IPS-20b (cell line): ENCODE data around the gene TNIP2.
"Not testable (repeated sequence)": the region's sequence is repeated elsewhere in the genome, so short reads cannot be mapped to it uniquely, and the experiment has no call there.

ENCODE experiments used
- H3K27ac ChIP-seq: one replicate; pipeline ENCODE4 v1.5.1; 2013; ENCODE audit warnings: low read length
- H3K27me3 ChIP-seq: 2 replicates; pipeline ENCODE4 v1.6.1; 2013; ENCODE audit warnings: mild to moderate bottlenecking, low read length, inconsistent platforms; ENCODE audit not compliant: insufficient read depth
- H3K36me3 ChIP-seq: 2 replicates; pipeline ENCODE4 v1.6.1; 2013; ENCODE audit warnings: low read depth, mild to moderate bottlenecking, inconsistent platforms, low read length, moderate library complexity; ENCODE audit not compliant: insufficient read depth
- H3K4me1 ChIP-seq: 2 replicates; pipeline ENCODE4 v1.6.1; 2013; ENCODE audit warnings: mild to moderate bottlenecking, control low read depth, inconsistent platforms, low read length, moderate library complexity; ENCODE audit not compliant: insufficient read depth
- H3K4me3 ChIP-seq: 2 replicates; pipeline ENCODE4 v1.5.1; 2013; ENCODE audit warnings: mild to moderate bottlenecking, low read length, inconsistent platforms
- H3K9ac ChIP-seq: 2 replicates; pipeline ENCODE4 v1.6.1; 2013; ENCODE audit warnings: low read depth, mild to moderate bottlenecking, inconsistent platforms, low read length, moderate library complexity
- H3K9me3 ChIP-seq: 2 replicates; pipeline ENCODE4 v1.6.1; 2013; ENCODE audit warnings: mild to moderate bottlenecking, low read depth, low read length, inconsistent platforms; ENCODE audit not compliant: insufficient read depth

Gene TNIP2

DNA sequence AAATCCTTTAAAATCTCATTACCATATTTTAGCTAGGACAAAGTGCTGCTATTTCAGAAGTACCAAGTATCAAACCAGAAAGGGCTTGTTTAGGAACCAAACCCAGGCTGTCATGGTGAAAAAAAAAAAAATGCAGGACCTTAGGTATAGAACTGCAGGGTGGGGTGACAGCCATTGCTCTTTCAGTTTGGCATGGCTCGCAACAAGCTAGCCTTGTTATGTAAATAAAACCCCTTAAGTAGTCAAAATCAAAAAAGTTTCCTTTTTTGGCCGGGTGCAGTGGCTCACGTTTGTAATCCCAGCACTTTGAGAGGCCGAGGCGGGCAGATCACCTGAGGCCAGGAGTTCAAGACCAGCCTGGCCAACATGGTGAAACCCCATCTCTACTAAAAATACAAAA is 24.5 kb upstream of the TNIP2 start:
- Histone ChIP-seq H3K4me1 (peaks cover 16% of the 10 kb centered on the region; the same call in 1 of the 2 replicates), H3K9ac (peak overlapping the region; percentile 41; the same call in 1 of the 2 replicates), H3K27ac (peak overlapping the region; percentile 31)
- not testable (repeated sequence) for H3K4me3 ChIP-seq, H3K36me3 ChIP-seq, H3K9me3 ChIP-seq, H3K27me3 ChIP-seq

DNA sequence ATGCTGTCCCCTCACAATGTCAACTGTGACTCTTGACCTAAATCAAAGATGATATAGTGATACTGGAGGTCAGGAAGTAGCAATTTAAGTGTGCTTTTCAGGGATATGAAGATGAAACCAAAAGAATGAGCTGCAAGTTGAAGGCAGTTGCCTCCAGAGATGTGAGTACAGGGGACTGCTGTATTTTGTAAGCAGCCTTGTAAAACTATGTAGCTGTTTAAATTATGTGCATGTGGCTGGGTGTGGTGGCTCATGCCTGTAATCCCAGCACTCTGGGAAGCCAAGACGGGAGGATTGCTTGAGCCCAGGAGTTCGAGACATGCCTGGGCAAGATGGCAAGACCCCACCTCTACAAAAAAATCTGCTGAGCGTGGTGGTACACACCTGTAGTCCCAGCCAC is 15.1 kb upstream of the TNIP2 start:
- peaks cover 5% of the 10 kb centered on the region; the same call in 1 of the 2 replicates for H3K4me1 ChIP-seq
- H3K9ac ChIP-seq: no peak overlapping the region
- no peak overlapping the region for H3K27ac ChIP-seq
- no peaks in the 10 kb centered on the region for H3K36me3 ChIP-seq
- no peaks in the 10 kb centered on the region for H3K9me3 ChIP-seq
- H3K4me3 ChIP-seq: no peak overlapping the region
- H3K27me3 ChIP-seq: no peaks in the 10 kb centered on the region

DNA sequence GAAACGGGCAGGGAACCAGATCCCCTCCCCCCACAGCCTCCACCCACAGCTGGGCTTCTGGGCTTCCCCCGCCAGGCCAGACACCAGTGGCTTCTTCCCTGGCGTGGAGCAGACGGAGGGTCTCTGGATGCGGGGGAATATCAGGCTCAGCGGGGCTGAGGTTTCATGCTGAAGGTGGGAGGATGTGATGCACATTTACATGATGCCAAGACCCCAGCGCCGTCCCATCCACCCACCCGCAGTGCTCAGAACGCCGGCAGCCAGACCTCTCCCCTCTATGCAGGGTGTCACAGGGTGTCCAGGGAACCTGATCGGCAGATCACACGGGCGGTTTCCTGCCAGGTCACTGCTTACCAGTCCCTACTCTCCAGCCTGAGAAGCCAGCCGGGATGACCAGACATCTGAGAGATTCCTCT is 12.8 kb upstream of the TNIP2 start:
- H3K4me1 ChIP-seq: peaks cover 5% of the 10 kb centered on the region; the same call in 1 of the 2 replicates
- H3K9me3 ChIP-seq: no peaks in the 10 kb centered on the region
- H3K36me3 ChIP-seq: no peaks in the 10 kb centered on the region
- no peak overlapping the region for H3K4me3 ChIP-seq
- no peak overlapping the region for H3K27ac ChIP-seq
- H3K9ac ChIP-seq: no peak overlapping the region
- H3K27me3 ChIP-seq: peaks cover 4% of the 10 kb centered on the region; the same call in 1 of the 2 replicates

DNA sequence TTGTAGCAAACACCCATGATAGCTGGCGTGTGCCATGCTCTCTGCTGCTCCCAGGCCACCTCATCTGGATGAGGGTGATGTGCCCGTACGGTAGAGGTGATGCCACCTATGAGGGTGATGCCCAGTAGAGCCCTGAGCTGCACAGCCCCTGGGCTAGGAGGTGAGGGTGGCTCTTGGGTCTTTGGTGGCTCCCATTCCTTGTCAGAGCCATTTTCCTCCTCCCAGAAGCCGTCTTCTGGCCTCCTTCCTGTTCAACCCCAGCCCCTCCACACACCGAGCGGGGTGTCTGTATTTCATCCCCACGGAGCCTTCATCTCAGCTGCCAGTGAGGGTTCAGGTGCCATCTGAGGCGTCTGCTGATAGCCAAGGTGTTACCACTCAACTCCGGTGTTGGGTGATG is 12.0 kb upstream of the TNIP2 start:
- Histone ChIP-seq H3K27ac (no peak overlapping the region), H3K9me3 (no peaks in the 10 kb centered on the region), H3K9ac (no peak overlapping the region), H3K4me1 (peaks cover 5% of the 10 kb centered on the region; the same call in 1 of the 2 replicates), H3K36me3 (no peaks in the 10 kb centered on the region), H3K27me3 (peaks cover 4% of the 10 kb centered on the region; the same call in 1 of the 2 replicates), H3K4me3 (no peak overlapping the region)

DNA sequence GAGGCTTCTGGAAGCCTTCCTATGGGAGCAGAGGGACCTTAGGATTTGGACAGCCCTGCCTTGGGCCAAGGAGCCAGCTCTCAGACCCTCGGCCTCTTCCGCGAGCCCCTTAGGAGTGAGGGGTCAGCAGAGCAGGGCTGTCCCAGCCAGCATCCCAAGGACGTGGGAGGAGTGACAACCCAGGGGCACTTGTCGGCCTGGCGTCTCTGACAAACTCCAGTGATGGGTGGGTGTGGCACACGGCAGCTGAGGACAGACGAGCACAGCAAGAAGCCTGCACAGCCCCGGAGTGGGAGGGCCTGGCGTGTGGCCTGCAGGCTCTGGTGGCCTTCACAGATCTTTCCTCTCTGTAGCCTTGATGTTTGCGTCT is 11.6 kb upstream of the TNIP2 start:
- no peak overlapping the region for H3K27ac ChIP-seq
- no peaks in the 10 kb centered on the region for H3K9me3 ChIP-seq
- H3K4me3 ChIP-seq: no peak overlapping the region
- H3K4me1 ChIP-seq: peaks cover 5% of the 10 kb centered on the region; the same call in 1 of the 2 replicates
- H3K9ac ChIP-seq: no peak overlapping the region
- H3K27me3 ChIP-seq: peaks cover 4% of the 10 kb centered on the region; the same call in 1 of the 2 replicates
- no peaks in the 10 kb centered on the region for H3K36me3 ChIP-seq

DNA sequence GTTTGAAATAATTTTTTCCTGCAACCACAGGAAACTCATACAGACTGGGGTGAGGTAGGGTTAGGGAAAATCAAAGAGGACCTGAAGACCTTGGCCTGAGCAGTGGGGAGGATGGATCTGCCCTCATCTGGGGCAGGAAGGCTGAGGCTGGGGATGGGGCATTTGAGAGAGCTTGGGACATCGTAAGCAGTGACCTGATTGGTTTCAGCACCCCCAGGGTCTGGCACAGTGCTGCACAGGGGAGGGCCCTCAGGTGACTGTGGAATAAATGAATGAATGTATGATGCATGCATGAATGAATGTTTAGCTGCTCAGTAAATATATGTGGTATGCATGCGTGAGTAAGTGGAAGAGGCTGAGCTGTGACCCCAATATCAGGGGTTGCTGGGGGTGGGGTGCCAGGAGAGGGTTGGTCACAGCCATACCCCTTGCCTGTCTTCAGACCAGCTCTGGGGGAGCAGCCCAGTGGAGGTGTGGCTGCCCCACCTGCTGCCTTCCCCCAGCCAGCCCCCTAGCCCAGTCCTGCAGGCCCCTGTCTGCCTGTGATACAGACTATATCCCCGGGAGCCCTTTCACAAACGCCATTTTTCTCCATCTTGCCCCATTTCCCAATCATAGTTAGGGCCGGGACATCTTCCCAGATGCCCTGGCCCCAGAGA is 11.0 kb upstream of the TNIP2 start:
- no peaks in the 10 kb centered on the region for H3K36me3 ChIP-seq
- H3K9ac ChIP-seq: no peak overlapping the region
- peaks cover 4% of the 10 kb centered on the region; the same call in 1 of the 2 replicates for H3K27me3 ChIP-seq
- H3K27ac ChIP-seq: no peak overlapping the region
- no peak overlapping the region for H3K4me3 ChIP-seq
- H3K9me3 ChIP-seq: no peaks in the 10 kb centered on the region
- peaks cover 5% of the 10 kb centered on the region; the same call in 1 of the 2 replicates for H3K4me1 ChIP-seq

DNA sequence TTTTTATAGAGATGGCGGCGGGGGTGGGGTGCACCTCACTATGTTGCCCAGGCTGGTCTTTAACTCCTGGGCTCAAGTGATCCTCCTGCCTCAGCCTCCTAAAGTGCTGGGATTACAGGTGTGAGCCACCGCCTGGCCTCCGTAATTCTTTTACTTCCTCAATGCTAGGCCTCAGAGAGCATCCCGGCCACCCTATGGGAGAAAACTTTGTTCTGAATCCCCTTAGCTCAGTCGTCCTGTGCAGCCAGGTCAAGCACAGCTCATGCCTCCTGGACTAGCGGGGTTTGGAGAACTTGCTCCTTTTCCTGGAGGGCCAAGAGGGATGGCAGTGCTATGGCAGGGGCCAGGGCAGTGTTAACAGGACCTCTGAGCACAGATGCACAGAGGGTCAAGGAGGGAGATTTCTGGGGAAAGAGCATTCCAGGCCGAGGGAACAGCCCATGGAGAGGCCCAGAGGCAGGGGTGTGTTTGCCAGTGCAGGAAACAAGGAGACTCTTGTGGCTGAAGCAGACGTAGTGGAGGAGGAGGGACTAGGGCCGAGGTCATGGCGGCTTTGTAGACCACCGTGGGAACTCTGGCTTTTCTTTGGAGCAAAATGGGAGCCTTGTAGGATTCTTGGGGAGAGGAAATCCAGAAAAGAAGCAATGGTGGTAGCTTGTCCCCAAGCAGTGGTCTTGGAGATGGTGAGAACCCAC is 9.8 kb upstream of the TNIP2 start:
- H3K4me1 ChIP-seq: peaks cover 5% of the 10 kb centered on the region; the same call in 1 of the 2 replicates
- no peak overlapping the region for H3K4me3 ChIP-seq
- no peak overlapping the region for H3K9ac ChIP-seq
- H3K36me3 ChIP-seq: no peaks in the 10 kb centered on the region
- peaks cover 4% of the 10 kb centered on the region; the same call in 1 of the 2 replicates for H3K27me3 ChIP-seq
- no peak overlapping the region for H3K27ac ChIP-seq
- H3K9me3 ChIP-seq: no peaks in the 10 kb centered on the region

DNA sequence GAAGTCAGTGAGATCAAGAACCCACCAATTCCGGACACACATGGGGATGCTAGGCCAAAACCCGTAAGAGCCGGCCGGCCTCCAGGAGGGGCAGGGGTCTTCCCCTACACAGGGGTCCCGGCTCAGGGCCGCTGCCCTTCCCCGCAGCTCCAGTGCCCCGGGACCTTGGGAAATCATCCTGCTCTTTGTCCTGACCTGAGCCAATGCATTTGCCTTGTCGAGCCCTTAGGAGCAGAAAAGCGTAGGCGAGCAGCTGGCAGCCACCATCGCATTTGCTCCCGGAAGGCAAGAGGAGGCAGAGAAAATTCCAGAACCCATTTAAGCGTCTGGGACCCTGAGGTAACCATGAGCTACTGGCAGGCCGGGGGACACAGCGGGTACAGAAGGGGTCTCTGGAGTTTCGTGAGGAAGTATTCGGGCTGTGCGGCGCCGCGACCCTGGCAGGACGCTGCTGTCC is 7.4 kb upstream of the TNIP2 start:
- Histone ChIP-seq H3K4me1 (peaks cover 2% of the 10 kb centered on the region; the same call in 1 of the 2 replicates), H3K27me3 (peaks cover 4% of the 10 kb centered on the region; the same call in 1 of the 2 replicates), H3K27ac (no peak overlapping the region), H3K4me3 (peak overlapping the region; percentile 60; the same call in 1 of the 2 replicates), H3K9me3 (no peaks in the 10 kb centered on the region), H3K9ac (peak overlapping the region; percentile 20; the same call in 1 of the 2 replicates), H3K36me3 (no peaks in the 10 kb centered on the region)

DNA sequence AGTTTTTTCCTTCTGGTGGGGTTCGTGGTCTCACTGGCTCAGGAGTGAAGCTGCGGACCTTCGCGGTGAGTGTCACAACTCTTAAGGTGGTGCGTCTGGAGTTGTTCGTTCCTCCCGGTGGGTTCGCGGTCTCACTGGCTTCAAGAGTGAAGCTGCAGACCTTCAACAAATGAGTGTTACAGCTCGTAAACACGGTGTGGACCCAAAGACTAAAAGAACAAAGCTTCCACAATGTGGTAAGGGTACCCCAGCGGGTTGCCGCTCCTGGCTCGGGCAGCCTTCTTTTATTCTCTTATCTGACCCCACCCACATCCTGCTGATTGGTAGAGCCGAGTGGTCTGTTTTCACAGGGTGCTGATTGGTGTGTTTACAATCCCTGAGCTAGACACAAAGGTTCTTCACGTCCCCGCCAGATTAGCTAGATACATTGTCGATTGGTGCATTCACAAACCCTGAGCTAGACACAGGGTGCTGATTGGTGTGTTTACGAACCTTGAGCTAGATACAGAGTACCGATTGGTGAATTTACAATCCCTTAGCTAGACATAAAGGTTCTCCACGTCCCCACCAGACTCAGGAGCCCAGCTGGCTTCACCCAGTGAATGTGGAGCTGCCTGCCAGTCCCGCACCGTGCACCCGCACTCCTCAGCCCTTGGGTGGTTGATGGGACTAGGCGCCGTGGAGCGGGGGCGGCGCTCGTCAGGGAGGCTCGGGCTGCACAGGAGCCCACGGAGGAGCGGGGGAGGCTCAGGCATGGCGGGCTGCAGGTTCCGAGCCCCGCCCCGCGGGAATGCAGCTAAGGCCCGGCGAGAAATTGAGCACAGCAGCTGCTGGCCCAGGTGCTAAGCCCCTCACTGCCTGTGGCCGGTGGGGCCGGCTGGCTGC is 6.6 kb upstream of the TNIP2 start:
- H3K4me1 ChIP-seq, H3K9ac ChIP-seq, H3K27ac ChIP-seq, H3K27me3 ChIP-seq, H3K36me3 ChIP-seq, H3K9me3 ChIP-seq, H3K4me3 ChIP-seq: not testable (repeated sequence)

DNA sequence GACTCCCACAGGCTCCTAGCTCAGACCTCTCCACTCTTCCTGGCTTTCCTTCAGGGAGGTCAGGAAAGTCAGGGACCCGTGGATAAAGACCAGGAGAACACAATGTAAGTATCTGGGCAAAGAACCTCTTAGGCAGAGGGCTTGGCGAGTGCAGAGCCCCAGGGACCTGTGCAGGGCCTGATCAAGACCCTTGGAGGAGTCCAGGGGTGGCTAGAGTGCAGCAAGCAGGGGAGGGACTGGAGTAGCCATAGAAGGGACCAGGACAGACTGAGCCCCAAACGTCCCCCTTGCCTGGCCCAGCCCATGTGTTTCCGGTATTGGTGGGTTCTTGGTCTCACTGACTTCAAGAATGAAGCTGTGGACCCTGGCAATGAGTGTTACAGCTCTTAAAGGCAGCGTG is 5.9 kb upstream of the TNIP2 start:
- no peaks in the 10 kb centered on the region for H3K9me3 ChIP-seq
- H3K9ac ChIP-seq: no peak overlapping the region
- H3K36me3 ChIP-seq: no peaks in the 10 kb centered on the region
- H3K27me3 ChIP-seq: peaks cover 4% of the 10 kb centered on the region; the same call in 1 of the 2 replicates
- H3K4me3 ChIP-seq: no peak overlapping the region
- no peak overlapping the region for H3K27ac ChIP-seq
- no peaks in the 10 kb centered on the region; the same call in 1 of the 2 replicates for H3K4me1 ChIP-seq
